Endothelial cell of hepatic sinusoid (primary cell): Measurements from ENCODE around the gene TBATA.

ENCODE experiments used
- in situ Hi-C: cut with HindIII; loops from 2 replicates; pipeline ENCODE4 v1.10.0; 2017; ENCODE audit warnings: low sequenced_read_pairs

TBATA gene, protein sequence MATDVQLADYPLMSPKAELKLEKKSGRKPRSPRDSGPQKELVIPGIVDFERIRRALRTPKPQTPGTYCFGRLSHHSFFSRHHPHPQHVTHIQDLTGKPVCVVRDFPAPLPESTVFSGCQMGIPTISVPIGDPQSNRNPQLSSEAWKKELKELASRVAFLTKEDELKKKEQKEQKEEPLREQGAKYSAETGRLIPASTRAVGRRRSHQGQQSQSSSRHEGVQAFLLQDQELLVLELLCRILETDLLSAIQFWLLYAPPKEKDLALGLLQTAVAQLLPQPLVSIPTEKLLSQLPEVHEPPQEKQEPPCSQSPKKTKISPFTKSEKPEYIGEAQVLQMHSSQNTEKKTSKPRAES

DNA sequence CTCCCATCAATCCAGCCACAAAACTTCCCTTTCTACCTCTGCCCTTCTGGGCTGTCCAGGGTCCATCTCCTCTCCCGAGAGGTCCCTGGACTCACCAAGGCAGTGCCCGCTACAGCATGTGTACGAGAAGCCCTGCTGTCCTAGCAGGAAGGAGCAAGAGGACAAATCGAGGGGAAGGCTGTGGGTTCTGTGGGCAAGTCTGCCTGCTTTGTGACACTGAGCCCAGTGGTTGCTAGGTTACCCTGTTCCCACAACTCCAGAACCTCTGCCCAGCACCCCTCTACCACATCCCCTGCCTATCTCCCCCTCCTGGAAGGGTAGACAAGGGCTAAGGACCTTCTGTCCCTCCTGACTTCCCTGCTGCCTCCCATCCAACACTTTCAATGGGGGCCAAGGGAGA, at the start of gene TBATA:
Gene TBATA (minus strand): TSS at position 188 of the 400 bp plus-strand sequence. CDS start 1,998 bp downstream, outside the sequence.
- in situ Hi-C loops: no loop called here

DNA sequence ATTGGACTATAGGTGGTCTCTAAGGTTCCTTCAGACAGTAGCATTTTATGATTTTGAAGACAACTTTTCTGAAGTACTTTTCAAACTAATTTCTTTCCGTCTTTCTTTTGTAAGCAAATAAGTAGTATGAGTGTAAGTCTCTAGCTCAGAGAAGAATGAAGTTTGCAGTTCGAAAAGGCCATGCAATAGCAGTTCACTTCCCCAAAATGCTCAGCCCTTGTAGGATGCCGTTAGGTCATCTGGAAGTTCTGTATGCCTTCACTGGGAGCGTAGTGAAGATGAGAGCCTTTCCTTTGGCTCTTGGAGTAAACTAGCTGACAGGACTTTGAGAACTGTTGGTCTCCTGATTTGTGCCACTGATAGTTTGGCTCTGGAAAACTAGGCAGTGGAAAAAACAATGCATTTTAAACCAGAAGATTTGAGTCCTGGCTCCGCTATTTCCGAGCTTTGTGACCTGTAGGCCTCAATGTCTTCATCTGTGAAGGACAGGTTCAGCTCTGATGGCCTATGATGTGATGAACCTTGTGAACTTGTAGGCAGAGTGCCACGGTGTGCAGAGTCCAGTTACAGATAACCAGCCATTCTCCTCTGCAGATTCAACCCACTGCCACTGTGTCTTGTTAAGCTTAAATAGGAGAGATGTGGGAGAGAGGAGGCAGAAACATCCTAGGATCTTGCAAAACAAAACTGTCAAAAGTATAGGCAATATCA, 49.4 kb upstream of the TBATA start:
- in situ Hi-C loops: no loop called here

DNA sequence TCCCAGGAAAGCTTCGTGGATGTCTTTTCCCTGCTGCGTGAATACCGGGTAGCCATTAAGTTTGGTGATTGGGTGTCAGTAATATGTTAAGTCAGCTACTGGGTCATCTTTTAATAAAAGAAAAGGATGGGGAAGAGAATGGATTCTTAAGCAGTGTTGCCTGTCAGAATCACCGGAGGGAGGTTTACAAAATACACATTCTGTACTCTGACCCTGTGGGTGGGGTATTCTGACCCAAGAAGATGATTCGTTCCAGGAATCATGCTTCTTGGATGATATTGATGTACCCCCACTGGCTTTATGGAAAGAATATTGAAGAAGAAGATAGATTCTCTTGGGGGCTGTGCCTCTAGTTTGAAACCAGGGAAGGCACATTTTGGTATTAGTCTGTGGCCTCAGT, 48.8 kb upstream of the TBATA start:
- in situ Hi-C loops: no loop called here

DNA sequence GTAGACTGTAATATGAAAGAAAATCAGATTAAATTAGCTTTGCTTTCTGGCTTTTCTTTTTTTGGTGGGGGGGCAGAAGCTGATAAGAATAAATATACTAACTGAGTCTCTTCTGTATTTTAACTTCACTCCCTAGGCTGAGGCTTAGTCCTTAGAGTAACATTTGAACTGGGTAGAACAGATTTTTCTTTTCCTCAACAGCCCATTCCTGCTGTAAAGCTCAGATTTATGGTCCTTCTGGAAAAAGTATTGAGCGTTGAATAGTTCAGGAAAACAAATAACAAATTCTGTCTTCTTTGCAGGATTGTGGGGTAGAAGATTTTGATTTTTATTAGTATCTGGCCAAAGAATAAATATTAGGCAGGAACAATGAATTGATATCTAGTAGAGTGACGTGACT, 48.4 kb upstream of the TBATA start:
- in situ Hi-C loops: no loop called here

DNA sequence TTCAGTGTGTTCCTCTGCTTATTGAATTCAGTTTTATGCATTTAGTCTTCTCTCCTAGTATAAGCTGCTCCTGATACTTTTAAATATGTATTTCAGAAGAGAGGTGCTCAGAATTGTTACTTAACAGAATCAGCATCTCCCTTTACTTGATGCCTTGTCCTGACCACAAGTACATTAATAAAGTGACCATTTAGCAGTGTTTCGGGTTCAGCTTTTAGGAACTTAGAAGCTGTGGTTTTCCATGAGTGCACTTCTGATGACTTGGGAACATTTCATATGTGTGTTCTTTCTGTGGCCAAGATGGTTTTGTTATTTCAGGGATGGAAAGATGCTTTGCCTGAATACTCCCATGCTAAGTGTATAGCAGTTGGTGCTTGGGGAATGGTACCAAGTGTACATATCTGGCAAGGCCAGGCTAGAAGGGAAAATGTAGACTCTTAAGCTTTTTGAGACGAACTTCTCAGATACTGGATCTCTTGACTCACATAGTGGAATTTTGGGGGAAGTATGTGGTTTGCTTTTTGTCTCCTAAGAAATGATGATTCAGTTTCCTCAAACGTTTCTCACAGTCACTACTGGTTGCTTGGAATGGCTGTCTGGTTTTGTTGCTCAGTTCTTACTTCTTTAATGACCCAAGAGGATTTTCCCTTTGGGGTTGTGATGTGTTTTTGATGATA, 47.8 kb upstream of the TBATA start:
- in situ Hi-C loops: no loop called here

DNA sequence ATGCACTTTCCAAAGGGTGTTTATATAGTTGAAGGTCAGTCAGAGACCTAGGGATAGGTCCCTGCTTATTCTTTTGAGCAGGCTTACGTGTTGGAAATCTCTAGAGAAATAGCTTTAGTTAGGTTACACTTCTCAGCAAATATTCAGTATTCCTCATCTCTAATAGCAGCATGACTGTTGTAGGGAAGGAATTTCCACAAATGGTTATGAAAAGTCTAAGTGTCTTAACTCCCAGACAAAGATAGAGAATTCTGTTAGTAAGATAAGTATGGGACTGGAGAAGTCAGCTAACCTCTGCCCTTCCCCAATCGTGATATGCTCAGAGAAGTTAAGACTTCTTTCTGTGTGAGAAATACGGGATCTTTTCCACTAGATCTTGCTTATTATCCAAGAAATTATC, 47.0 kb upstream of the TBATA start:
- in situ Hi-C loops: no loop called here

DNA sequence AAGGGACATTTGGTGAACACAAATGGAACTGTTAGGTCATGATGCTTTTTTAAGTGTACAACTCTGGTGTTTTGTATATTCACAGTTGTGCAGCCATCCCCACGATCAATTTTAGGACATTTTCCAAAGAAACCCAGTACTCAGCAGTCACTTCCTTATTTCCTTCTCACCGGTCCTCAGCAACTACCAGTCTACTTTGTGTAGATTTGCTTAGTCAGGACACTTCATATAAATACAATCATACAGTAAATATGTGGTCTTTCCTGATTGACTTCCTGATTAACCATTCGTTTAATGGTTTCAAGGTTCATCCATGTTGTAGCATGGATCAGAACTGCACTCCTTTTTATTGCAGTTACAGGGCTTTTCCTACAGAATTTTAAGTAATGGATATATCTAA, 45.0 kb upstream of the TBATA start:
- in situ Hi-C loops: no loop called here

DNA sequence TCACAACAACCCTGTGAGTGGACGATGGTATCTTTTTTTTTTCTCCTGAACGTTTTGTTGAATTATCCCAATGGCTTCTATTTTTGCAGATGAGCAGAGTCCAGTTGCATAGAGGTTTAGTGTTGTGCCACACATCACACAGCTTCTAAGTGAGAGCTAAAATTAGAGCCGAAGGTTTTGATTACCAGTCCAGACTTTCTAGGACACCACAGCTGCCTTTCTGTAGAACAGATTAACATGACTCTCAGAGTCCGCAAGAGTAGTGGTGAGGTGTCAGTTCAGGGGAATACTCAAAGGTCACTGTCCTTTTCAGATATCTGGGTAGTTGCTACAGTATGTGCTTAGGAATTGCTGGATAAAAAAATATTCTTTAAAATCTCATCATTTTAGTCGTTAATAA, 44.4 kb upstream of the TBATA start:
- in situ Hi-C loops: no loop called here

DNA sequence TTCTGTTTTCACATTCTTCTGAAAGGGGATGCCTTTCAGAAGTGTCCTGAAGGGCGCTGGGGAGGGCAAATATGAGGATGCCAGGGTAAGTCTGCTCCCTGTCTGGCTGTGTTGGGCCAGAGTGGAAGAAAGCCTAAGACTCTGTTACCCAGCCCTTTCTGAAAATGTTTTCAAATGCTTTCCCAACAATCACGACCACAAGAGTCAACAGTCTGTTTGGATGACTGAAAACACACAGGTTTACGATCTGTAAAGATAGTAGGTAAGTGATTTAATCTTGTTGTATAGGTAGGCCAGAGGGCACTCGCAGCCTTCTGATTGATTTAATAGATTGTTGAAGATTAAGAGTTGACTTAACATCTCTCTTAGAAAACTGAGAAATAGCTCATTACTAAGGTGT, 43.7 kb upstream of the TBATA start:
- in situ Hi-C loops: no loop called here

DNA sequence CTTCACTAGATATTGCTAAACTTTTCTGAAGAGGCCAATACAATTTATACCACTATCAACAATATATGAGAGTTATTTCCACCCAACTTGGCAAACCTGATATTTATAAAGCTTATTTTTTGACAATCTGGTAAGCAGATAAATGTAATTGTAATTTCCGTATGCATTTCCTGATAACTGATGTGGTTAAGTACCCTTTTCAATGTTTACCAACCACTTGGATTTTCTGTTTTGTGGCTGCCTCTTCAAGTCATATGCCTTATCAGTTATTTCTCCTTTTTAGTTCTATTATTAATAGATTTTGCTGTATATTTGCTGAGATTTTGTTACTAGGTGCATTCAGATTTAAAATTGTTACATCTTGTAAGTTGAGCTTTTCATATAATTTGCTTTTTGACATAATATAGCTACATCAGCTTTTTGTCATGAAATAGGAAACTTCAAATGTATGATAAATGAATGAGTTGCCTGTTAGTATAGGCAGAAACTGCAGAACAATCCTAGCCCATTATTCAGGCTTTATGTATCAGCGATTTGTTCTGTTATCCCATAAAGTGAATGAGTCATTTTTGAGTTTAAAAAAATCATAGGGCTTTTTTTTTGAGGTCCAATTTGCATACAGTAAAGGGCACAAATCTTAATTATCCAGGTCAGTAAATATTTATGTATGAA, 42.0 kb upstream of the TBATA start:
- in situ Hi-C loops: no loop called here

DNA sequence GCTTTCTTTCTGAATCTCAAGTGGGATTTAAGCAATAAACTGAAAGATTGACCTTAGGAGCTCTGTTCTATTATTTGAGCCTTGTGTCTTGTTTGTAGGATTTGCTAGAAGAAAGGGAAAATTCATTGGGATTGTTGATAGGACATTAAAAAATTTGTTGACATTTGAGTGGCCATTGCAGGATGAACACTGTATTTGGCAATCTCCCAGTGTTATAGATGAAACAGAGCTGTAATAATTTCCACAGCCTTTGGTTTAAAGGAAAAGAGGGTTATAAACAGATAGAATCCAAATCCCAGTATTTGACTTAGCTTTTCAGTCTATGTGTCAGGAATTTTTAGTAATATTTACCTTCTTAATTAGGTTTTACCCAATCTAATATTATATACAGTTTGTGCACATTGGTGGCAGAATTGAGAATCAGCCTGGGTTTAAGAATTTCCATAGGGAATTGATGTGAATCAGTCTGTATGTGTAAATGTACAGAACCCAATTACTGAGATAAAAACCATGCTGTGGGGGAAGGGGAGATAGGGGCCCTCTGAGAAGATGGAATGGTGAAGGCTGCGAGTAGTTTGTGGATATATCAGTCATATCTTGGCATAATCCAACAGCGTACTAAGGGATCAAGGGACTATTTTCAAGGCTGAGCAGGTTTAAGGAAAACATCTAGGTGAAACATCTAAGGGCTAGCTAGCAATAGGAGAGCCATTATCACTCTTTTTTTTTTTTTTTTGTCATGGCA, 37.1 kb upstream of the TBATA start:
- in situ Hi-C loops: no loop called here

DNA sequence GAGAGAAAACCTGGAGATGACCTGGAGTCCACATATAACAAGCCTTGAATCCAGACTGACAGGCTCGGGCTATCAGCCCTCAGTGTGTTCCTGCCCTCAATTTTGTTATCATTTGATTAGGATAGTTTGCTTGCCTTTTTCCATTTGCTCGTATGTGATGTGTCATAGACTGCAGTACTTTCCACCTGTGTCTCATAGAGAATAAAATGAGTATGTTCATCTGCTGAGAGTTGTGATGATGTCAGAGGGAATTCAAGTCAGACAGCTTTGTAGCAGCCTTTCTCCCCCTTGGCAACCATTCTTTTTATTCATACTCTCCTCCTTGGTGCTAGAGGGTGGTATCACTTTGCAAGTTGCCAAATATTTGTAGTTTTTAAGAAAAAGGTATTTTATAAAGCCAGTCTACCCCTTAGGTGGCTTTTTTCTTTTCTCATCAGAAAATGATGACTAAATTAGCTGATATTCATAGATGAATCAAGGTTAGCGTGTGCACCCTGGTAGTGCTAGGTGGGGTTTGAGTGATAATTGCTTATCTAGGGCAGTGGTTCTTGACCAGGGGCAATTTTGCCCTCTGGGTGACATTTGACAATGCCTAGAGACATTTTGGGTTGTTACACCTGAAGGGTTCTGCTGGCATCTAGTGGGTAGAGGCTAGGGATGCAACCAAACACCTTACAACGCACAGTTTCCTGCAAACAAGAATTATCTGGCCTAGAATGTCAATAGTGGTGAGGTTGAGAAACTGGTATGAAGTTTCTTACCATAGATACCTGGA, 36.0 kb upstream of the TBATA start:
- in situ Hi-C loops: no loop called here

DNA sequence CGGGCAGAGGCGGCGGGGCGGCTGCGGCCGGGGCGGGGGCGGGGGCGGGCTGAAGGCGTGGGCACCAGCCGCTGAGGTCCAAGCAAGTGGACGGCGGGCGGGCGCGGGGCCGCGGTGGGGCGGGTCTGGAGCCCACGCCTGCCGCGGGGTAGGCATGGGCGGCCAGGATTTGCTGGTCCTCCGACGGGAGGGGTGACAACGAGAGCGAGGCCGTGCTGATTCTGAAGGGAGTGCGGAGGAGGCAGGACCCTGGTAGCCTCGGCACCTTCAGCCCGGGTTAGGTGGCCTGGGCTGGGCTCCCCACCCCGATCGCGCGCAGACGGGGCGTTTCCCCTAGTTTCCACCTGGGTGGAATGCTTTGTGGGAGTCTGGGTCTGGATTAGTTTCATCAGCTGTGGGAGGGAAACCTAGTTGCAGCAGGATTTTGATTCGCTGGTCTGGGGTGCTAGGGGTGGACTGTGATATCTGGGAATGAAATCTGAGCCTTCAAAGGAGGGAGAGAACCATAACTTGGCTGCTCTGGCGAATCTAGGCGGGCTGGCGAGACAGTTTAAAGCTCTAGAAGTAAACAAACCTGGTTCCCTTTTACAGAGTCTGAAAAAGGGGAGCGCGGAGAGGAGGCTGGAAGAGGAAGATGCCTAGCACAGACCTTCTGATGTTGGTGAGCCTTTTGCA, 31.2 kb upstream of the TBATA start:
- in situ Hi-C loops: no loop called here

DNA sequence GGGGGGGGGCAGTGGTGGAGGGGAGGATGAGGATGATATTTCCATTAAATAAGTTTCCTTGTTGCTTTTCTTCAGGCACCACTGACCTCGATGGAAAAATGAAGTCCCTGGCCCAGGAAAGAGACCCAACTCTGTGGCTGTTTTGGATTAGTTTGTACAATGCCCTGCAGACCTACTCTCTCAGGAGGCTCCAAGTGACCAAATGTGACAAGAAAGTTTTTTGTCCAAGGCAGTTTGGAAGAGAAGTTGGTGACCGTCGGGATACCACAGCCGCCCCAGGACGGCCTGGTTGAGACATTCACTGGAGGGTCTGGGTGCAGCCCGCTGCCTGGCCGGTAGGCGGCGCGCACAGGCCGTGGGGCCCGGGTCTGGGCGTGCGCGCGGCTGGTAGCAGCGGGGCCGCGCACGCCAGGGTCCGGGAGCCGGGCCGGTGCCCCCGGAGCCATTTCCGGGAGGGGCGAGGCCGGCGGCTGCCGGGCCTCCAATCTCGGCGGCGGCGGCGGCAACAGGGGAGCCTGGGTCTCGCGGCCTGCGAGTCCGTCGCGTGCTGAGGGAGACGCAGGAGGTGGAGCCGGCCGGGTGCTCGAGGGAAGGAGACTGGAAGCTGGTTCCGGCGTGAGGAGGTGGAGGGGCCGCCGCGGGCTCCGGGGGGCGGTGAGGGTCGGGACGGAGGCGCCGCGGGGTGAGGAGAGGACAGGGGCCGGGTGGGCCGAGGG, 30.5 kb upstream of the TBATA start, which contains the start of gene SGPL1:
Gene SGPL1 (plus strand): TSS at position 445 of the 716 bp plus-strand sequence. CDS start 906 bp downstream, outside the sequence.
- in situ Hi-C loops: no loop called here

DNA sequence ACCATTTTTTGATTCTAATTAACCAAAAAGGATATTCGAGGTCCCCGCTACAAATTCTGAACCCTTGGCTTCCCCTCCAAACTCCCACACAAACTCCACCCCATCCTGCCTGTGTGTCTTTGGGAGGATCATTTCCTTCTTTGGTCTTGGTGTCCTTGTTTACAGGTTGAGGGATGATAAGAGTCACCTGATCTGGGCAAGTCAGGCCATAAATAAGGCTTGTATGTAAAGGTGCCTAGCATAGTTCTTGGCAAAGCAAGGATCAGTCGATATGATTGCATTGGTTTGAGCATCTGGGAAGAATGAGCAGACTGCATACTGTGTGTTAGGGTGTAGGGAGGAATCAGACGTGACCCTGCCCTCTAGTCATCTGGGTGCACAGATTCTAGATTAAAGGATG, 28.9 kb upstream of the TBATA start:
- in situ Hi-C loops: no loop called here

DNA sequence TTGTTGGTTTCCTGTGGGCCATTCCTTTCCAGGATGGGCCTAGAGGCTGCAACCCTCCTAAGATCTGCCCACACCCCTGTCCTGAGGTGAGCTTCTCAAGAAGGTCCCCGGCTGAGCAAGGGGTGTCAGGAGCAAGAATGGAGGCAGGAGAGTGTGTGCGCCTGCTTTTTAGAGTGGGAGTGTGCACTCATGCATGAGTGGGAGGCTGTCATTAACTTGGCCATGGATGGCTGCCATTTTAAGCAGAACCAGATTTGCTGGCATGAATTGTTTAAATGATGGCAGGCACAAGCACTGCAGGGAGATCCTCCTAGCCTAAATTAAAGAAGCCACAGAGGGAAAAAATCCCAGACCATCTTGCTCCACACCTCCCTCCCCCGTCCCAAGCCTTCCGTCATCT, 27.6 kb upstream of the TBATA start:
- in situ Hi-C loops: no loop called here

DNA sequence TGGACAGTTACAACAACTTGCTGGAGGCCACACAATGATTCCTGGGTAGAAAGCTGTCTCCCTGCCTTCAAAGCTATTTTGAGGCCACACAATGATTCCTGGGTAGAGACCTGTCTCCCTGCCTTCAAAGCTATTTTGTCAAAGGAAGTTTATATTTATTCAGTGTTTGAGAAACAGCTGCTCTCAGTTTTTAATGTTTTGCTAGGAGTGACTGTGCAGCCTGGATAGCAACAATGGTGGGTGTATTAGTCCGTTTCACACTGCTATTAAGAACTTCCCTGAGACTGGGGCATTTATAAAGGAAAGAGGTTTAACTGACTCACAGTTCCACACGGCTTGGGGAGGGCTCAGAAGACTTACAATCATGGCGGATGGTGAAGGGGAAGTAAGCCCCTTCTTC, 26.7 kb upstream of the TBATA start:
- in situ Hi-C loops: no loop called here

DNA sequence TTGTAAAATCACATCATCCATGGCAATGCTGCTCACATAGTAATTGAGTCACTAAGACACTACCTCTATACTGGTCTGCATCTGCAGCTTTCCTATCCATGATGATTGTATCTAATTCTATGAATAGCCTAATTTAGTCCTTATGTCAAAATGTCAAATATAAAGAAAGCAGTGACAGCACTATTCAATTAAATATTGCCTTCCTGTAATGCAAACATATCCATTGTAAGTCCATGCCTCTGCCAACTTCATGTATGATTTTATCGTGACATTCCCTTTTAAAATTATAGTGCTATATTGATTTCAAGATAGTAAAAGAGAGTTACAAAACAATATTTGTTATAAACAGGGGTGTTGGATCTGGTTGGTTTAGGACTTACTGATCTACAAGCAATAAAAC, 25.8 kb upstream of the TBATA start:
- in situ Hi-C loops: no loop called here

DNA sequence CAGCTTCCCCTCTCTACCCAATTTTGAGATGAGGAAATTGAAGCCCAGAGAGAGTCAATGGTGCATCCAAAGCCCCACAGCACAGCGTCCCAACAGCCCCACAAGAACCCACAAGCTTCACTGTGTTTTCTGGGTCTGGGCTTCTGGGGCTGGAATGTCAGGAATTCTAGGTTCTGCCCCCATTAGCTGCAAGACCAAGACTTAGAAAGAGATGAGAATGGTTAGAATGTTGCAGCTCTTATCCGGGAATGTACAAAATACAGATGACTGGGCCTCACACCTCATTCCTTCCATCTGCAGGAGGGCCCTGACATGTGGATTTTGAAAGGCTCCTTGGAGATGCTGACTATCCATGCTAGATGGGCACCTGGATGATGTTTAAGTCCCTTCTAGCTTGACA, 24.5 kb upstream of the TBATA start:
- in situ Hi-C loops: loop anchor here (5.0 kb wide), 2 partner anchors 73 to 92 kb away; no protein-coding TSS in a partner anchor
